ENCODE data around the gene SPATA31C1.

The SPATA31C1 gene

DNA sequence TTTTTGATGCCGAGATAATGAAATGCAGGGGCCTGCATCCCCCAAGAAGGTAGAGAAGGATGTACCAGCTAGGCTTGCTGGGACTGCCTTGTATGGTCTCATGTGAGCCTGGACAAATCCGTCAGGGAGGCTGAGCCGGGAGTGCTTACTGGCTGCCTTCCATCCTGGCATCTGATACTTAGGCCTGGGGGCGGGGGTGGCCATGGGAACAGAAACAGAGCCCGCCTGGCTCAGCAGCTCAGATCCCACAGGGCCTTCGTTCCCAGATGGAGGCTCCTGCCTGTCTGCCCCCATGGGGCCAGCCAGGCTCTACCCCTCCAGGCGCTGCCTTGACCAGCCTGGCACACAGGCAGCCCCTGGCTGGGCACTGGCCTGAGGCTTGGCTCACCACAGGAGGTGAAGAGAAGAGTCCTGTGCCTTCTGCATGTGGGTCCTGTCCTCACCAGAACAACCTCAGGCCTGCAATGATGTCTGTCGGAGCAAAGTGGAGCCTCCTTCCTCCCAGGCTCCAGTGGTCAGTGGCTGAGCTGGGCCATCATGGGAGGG is 45.6 kb upstream of the SPATA31C1 start:
- H3K27ac ChIP-seq, result no peak overlapping the region
- no peak overlapping the region for H3K9ac ChIP-seq
- H3K4me2 ChIP-seq, result no peak overlapping the region
- no peak overlapping the region for H3K4me3 ChIP-seq (IDR thresholded peaks at IDR 0.05; ENCODE audit: insufficient read depth, low read depth, low read length)
- H2AFZ ChIP-seq (ENCODE audit: low read depth), result no peak overlapping the region
- TF ChIP-seq, protein P1, sequence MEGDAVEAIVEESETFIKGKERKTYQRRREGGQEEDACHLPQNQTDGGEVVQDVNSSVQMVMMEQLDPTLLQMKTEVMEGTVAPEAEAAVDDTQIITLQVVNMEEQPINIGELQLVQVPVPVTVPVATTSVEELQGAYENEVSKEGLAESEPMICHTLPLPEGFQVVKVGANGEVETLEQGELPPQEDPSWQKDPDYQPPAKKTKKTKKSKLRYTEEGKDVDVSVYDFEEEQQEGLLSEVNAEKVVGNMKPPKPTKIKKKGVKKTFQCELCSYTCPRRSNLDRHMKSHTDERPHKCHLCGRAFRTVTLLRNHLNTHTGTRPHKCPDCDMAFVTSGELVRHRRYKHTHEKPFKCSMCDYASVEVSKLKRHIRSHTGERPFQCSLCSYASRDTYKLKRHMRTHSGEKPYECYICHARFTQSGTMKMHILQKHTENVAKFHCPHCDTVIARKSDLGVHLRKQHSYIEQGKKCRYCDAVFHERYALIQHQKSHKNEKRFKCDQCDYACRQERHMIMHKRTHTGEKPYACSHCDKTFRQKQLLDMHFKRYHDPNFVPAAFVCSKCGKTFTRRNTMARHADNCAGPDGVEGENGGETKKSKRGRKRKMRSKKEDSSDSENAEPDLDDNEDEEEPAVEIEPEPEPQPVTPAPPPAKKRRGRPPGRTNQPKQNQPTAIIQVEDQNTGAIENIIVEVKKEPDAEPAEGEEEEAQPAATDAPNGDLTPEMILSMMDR (conservative IDR thresholded peaks at IDR 0.05; ENCODE audit: low read depth, low read length), result no peak
- no peaks in the 10 kb centered on the region for H3K27me3 ChIP-seq (ENCODE audit: insufficient read depth, low read depth)
- H4K20me1 ChIP-seq (ENCODE audit: insufficient read depth), result no peaks in the 10 kb centered on the region
- H3K4me1 ChIP-seq (ENCODE audit: low read depth, poor library complexity, severe bottlenecking), result no peaks in the 10 kb centered on the region
- H3K79me2 ChIP-seq (ENCODE audit: insufficient read depth, low read depth), result no peaks in the 10 kb centered on the region
- no peaks in the 10 kb centered on the region for H3K36me3 ChIP-seq (ENCODE audit: insufficient read depth)

DNA sequence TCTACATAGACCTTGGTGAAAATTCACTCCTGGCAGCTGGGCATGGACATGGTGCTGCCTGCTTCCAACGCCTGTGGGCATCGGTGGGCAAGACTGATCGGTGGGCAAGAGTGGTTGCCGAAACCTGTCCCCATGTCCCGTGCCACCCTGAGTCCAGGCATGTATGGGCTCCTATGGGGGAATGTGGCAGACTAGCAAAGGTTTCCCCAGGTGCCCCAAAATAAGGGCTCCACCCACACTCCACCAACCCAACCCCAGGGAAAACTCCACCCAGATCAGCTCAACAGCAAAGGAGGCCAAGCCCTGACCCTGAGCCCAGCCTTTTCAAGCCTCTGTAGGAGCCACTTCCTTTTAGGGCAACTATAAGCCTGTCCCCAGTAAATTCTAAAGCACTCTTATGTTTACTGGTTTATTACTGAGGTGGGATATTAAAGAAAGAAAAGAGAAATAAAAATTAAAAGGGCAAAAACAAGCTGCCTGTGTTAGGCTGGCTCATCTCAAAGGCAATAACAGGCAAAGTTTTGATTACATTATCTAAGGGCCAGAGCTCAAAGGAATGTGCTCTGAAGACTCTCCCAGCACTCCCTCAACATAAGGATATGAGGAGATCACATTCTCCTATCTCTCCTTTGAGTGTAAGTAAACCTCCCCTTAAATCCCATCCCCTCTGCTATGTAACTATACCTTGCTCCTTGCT is 44.0 kb upstream of the SPATA31C1 start:
- no peaks in the 10 kb centered on the region for H3K36me3 ChIP-seq (ENCODE audit: insufficient read depth)
- no peak overlapping the region for H3K27ac ChIP-seq
- no peaks in the 10 kb centered on the region for H3K4me1 ChIP-seq (ENCODE audit: low read depth, poor library complexity, severe bottlenecking)
- no peak overlapping the region for H2AFZ ChIP-seq (ENCODE audit: low read depth)
- H3K4me2 ChIP-seq, result no peak overlapping the region
- TF ChIP-seq, protein P1 (conservative IDR thresholded peaks at IDR 0.05; ENCODE audit: low read depth, low read length), result no peak
- H3K79me2 ChIP-seq (ENCODE audit: insufficient read depth, low read depth), result no peaks in the 10 kb centered on the region
- no peak overlapping the region for H3K4me3 ChIP-seq (IDR thresholded peaks at IDR 0.05; ENCODE audit: insufficient read depth, low read depth, low read length)
- no peak overlapping the region for H3K9ac ChIP-seq
- H4K20me1 ChIP-seq (ENCODE audit: insufficient read depth), result no peaks in the 10 kb centered on the region
- no peaks in the 10 kb centered on the region for H3K27me3 ChIP-seq (ENCODE audit: insufficient read depth, low read depth)

DNA sequence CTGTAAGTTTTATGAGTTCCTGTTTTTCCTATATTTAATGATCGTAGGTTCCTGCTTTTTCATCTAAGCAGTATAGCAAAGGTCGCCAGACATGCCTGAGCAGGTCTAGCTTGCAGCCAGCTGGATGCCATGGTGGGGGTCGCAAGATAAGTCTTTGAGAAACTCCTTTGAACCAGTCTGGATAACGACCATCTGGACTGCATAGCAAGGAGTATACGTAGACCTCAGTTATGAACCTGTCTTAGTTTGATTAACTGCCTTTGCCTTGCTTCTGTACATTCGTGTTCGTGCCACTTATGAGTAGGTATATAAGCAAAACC is 43.5 kb upstream of the SPATA31C1 start:
- Histone ChIP-seq H3K36me3 (ENCODE audit: insufficient read depth) (no peaks in the 10 kb centered on the region), H3K4me2 (no peak overlapping the region), H2AFZ (ENCODE audit: low read depth) (no peak overlapping the region), H3K79me2 (ENCODE audit: insufficient read depth, low read depth) (no peaks in the 10 kb centered on the region), H3K4me1 (ENCODE audit: low read depth, poor library complexity, severe bottlenecking) (no peaks in the 10 kb centered on the region), H3K27me3 (ENCODE audit: insufficient read depth, low read depth) (no peaks in the 10 kb centered on the region), H3K9ac (no peak overlapping the region), H3K4me3 (IDR thresholded peaks at IDR 0.05; ENCODE audit: insufficient read depth, low read depth, low read length) (no peak overlapping the region), H3K27ac (no peak overlapping the region), H4K20me1 (ENCODE audit: insufficient read depth) (no peaks in the 10 kb centered on the region)
- TF ChIP-seq, protein P1 (conservative IDR thresholded peaks at IDR 0.05; ENCODE audit: low read depth, low read length), result no peak

DNA sequence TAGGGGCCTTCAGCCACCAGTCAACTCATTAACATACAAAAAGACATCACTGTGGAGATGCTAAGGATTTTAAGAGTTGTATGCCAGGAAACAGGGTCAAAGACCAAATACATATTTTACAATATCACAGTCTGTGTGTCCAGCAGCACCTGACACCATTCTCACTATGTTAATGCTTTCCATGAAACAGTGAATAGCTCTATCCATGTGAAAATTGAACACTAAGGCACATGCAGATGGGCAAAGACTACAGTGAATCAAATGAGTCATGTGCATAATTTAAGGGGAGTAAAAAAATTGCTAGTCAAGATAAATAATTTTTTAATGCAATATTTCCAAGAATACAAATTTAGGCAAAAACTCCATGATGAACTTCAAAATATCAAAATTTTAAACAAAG is 42.7 kb upstream of the SPATA31C1 start:
- no peak overlapping the region for H3K4me2 ChIP-seq
- H3K4me1 ChIP-seq (ENCODE audit: low read depth, poor library complexity, severe bottlenecking), result no peaks in the 10 kb centered on the region
- H3K27ac ChIP-seq, result no peak overlapping the region
- no peak overlapping the region for H3K9ac ChIP-seq
- no peaks in the 10 kb centered on the region for H3K79me2 ChIP-seq (ENCODE audit: insufficient read depth, low read depth)
- TF ChIP-seq, protein P1 (conservative IDR thresholded peaks at IDR 0.05; ENCODE audit: low read depth, low read length), result no peak
- no peak overlapping the region for H3K4me3 ChIP-seq (IDR thresholded peaks at IDR 0.05; ENCODE audit: insufficient read depth, low read depth, low read length)
- H3K27me3 ChIP-seq (ENCODE audit: insufficient read depth, low read depth), result no peaks in the 10 kb centered on the region
- H2AFZ ChIP-seq (ENCODE audit: low read depth), result no peak overlapping the region
- H3K36me3 ChIP-seq (ENCODE audit: insufficient read depth), result no peaks in the 10 kb centered on the region
- no peaks in the 10 kb centered on the region for H4K20me1 ChIP-seq (ENCODE audit: insufficient read depth)
